ENCODE measurements around the gene TMEM63B.

DNA sequence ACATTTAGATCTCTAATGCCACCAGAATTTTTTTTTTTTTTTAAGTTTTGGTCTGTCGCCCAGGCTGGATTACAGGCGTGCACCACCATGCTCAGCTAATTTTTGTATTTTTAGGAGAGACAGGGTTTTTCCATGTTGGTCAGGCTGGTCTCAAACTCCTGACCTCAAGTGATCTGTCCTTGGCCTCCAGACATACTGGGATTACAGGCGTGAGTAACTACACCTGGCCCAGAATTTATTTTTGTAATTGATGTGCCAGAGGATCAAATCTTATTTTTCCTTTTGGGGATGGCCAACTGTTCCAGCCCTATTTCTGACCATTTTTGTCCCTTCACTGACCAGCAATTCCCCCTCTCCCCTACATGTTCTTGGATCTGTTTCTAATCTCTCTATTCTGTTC lies 71.3 kb downstream of the TMEM63B start:
- TF ChIP-seq EP300 (IDR thresholded peaks at IDR 0.05; ENCODE audit: borderline replicate concordance) (no peak), TCF12 (IDR thresholded peaks at IDR 0.05; ENCODE audit: low read depth) (no peak), NFIC (IDR thresholded peaks at IDR 0.05) (no peak), RAD21 (IDR thresholded peaks at IDR 0.05; ENCODE audit: low read depth) (no peak), FOXM1 (IDR thresholded peaks at IDR 0.05; ENCODE audit: borderline replicate concordance, low read depth) (no peak), CREB1 (IDR thresholded peaks at IDR 0.05; ENCODE audit: low read depth) (no peak), EGR1 (IDR thresholded peaks at IDR 0.05) (no peak), YY1 (IDR thresholded peaks at IDR 0.05; ENCODE audit: low read depth) (no peak), TEAD4 (IDR thresholded peaks at IDR 0.05) (no peak)
- TF ChIP-seq, protein P1, sequence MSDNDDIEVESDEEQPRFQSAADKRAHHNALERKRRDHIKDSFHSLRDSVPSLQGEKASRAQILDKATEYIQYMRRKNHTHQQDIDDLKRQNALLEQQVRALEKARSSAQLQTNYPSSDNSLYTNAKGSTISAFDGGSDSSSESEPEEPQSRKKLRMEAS (IDR thresholded peaks at IDR 0.05) = no peak
- TF ChIP-seq, protein P2, sequence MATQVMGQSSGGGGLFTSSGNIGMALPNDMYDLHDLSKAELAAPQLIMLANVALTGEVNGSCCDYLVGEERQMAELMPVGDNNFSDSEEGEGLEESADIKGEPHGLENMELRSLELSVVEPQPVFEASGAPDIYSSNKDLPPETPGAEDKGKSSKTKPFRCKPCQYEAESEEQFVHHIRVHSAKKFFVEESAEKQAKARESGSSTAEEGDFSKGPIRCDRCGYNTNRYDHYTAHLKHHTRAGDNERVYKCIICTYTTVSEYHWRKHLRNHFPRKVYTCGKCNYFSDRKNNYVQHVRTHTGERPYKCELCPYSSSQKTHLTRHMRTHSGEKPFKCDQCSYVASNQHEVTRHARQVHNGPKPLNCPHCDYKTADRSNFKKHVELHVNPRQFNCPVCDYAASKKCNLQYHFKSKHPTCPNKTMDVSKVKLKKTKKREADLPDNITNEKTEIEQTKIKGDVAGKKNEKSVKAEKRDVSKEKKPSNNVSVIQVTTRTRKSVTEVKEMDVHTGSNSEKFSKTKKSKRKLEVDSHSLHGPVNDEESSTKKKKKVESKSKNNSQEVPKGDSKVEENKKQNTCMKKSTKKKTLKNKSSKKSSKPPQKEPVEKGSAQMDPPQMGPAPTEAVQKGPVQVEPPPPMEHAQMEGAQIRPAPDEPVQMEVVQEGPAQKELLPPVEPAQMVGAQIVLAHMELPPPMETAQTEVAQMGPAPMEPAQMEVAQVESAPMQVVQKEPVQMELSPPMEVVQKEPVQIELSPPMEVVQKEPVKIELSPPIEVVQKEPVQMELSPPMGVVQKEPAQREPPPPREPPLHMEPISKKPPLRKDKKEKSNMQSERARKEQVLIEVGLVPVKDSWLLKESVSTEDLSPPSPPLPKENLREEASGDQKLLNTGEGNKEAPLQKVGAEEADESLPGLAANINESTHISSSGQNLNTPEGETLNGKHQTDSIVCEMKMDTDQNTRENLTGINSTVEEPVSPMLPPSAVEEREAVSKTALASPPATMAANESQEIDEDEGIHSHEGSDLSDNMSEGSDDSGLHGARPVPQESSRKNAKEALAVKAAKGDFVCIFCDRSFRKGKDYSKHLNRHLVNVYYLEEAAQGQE (IDR thresholded peaks at IDR 0.05; ENCODE audit: low read depth) = no peak
- TF ChIP-seq, protein P3, sequence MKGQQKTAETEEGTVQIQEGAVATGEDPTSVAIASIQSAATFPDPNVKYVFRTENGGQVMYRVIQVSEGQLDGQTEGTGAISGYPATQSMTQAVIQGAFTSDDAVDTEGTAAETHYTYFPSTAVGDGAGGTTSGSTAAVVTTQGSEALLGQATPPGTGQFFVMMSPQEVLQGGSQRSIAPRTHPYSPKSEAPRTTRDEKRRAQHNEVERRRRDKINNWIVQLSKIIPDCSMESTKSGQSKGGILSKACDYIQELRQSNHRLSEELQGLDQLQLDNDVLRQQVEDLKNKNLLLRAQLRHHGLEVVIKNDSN (IDR thresholded peaks at IDR 0.05) = no peak
